Measurements from ENCODE around the gene SPNS2.

Gene SPNS2, protein sequence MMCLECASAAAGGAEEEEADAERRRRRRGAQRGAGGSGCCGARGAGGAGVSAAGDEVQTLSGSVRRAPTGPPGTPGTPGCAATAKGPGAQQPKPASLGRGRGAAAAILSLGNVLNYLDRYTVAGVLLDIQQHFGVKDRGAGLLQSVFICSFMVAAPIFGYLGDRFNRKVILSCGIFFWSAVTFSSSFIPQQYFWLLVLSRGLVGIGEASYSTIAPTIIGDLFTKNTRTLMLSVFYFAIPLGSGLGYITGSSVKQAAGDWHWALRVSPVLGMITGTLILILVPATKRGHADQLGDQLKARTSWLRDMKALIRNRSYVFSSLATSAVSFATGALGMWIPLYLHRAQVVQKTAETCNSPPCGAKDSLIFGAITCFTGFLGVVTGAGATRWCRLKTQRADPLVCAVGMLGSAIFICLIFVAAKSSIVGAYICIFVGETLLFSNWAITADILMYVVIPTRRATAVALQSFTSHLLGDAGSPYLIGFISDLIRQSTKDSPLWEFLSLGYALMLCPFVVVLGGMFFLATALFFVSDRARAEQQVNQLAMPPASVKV

DNA sequence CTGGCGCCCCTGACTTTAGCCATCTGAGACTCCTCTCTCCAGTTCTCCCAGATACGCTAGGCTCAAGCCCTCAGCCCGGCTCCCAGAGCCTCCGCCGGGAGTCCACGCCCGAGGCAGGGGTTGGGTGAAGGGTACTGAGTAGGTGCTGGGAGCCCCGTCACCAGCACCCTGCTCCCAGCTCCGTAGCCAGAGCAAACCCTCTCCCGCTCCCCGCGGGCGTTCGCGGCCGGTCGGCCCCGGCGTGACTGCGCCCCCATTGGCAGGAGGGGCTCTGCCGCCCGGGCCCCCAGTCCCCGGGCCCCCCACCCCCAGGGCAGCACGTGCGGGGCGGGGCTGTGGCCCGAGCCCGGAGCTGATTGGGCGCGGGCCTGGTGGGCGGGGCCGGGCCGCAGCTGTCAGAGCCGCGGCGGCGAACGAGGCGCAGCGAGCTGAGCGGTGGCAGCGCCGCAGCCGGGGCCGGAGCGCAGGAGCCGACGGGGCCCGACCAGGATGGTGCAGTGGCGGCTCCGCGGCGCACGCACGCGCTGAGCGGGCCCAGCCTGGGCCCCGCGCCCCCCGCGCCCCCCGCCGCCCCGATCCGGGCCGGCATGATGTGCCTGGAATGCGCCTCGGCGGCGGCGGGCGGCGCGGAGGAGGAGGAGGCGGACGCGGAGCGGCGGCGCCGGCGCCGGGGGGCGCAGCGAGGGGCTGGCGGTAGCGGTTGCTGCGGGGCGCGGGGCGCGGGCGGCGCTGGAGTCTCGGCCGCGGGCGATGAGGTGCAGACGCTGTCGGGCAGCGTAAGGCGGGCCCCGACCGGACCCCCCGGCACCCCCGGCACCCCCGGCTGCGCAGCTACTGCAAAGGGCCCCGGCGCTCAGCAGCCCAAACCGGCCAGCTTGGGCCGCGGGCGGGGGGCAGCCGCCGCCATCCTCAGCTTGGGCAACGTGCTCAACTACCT lies at the start of gene SPNS2:
Gene SPNS2, plus strand, starts transcription at position 421 of the 937 bp plus-strand sequence. Its CDS starts 167 bp downstream, at position 588.
- no peak for FAIRE-seq
- peak; percentile 16 for DNase-seq (ENCODE audit: low spot score)

DNA sequence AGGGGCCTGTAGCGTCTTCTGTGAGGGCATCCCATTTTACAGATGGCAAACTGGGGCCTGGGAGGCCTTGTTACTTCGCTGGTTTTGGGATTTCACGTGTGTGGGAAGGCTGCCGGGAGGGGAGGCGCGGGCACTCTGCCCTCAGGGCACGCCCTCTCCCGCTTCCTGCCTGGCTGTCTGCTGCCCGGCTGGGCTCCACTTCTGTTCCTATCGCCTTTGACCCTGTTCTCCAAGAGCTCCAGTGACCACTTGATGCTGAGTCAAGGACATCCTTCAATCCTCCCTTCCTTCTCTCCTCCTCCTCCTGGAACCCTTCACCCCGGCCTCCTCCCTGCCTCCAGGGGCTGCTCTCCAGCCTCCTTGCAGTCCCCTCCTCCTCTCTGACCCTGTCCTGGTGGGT lies 48.9 kb upstream of the SPNS2 start:
- DNase-seq (ENCODE audit: low spot score) (no peak), FAIRE-seq (no peak)

DNA sequence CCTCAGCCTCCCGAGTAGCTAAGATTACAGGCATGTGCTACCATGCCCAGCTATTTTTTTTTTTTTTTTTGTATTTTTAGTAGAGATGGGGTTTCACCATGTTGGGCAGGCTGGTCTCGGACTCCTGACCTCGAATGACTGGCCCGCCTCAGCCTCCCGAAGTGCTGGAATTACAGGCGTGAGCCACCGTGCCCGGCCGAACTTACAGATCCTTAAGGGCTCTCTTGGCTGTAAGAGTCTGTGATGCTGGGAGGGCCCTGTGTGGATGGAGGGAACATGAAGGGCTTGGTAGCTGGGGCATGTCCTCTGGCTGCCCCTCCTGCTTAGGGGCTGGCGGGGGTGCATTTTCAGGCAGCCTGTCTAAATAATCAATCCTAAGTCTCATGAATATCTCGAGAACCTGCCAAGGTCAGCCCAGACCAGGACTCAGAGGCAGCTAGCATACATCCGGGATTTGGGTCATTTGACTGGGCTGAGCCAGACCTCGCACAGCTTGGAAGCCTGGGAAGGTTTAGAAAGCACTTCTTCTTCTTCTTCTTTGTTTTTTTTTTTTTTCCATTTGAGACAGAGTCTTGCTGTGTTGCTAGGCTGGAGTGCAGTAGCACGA lies 47.9 kb upstream of the SPNS2 start:
- FAIRE-seq (no peak), DNase-seq (ENCODE audit: low spot score) (no peak)

DNA sequence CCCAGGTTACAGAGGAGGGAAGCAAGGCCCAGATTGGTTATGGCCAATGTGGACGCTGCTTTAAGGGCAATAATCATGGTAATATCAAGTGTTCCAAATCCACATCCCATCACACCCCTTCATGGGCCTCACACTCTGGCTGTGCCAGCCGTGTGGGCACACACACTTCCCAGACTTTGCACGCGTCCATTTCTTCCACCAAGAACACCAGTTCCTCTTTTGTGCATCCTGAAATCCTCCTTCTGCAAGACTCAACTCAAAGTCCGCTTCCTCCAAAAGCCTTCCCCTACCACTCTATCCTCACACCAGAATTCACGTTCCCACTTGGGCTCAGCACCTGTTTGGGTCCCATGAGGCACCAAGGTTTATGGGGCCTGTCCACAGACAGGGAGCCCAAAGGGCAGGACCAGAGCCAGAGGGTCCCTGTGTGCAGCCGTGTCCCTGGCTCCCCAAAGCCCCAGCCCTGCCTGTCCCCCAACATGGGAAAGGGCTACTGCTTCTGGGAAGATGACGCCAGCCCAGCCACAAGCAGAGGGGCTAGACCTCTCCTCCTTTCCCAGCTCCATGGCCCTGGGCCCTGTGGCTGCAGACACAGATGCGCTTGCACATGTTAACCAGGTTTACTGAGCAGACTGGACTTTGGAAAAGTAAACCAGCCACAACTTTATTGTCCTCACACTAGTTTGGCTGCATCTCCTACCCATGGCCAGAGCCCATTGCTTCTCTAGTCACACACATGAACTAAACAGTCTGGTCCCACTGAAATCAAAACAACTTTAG lies 44.7 kb upstream of the SPNS2 start:
- FAIRE-seq (no peak), DNase-seq (ENCODE audit: low spot score) (no peak)

DNA sequence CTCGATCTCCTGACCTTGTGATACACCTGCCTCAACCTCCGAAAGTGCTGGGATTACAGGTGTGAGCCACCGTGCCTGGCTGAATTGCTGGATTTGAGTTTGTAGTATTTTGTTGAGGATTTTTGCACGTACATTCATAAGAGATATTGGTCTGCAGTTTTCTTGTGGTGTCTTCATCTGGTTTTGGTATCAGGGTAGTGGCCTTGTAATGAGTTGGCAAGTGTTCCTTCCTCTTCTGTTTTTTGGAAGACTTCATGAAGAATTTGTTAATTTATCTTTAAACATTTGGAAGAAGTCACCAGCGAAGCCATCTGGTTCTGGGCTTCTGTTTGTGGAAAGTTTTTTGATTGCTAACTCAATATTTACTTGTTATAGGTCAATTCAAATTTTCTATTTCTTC lies 38.0 kb upstream of the SPNS2 start:
- no peak for FAIRE-seq
- DNase-seq (ENCODE audit: low spot score): no peak

DNA sequence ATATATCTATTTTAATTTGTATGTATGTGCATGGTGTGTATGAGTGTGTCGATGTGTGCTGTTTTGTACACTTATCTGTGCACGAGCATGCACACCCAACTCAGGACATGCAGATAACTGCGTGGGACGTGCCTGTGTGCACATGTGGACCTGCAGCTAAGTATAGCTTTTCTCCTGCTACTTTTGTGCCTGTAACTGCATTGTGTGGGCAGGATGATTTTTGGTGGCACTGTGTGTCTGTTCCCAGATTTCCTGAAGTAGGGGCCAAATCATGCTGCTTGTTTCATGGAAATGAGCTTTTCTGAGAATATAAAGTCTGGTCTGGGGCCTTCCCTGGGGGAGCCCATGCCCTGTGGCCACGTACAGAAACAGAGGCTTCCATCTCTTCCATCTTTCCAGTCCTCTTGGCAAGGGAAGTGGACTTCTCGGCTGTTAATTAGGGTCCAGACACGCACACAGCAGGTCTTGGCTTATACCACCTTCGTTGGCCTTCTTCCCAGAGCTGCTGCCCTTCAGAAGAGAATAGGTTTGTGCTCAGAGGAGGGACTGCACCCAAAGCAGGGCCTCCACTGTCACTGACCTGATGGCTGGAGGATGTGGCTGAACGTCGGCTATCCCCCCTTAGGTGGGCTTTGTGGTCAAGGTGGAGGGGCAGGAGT lies 34.7 kb upstream of the SPNS2 start:
- FAIRE-seq: no peak
- no peak for DNase-seq (ENCODE audit: low spot score)

DNA sequence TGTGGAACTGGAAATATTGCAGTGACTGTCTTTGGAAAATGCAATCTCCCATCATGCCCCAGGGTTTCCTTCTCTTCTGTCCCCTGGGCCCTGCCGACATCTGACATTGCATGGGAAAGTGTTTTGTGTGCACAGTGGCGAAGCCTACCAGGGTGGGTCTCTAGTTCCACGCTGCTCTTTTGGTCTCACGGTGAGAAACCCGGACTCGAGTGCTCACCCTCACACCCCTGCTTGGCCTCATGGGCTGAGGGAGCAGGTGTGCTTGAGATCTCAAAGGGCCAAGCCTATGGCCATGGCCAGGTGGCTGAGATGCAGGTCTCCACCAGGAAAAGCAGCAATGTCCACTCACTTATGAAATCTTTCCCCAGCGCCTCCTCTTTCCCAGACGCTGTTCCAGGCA lies 32.9 kb upstream of the SPNS2 start:
- no peak for FAIRE-seq
- no peak for DNase-seq (ENCODE audit: low spot score)

DNA sequence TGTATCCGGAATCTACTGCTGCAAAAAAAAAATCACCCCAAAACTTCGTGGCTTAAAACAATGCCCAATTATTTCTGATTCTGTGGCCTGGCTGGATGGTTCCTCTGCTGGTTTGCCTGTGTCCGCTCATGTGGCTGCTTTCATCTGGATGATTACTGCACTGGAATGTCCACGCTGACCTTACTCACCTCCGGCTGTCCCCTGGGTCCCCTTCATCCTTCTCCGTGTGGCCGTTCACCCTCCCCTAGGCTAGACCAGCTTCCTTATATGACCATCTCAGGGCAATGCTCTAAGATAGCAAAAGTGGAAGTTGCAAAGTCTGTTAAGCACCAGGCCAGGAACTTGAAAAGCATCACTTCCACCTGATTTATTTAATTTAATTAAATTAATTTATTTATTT lies 31.4 kb upstream of the SPNS2 start:
- DNase-seq (ENCODE audit: low spot score): no peak

DNA sequence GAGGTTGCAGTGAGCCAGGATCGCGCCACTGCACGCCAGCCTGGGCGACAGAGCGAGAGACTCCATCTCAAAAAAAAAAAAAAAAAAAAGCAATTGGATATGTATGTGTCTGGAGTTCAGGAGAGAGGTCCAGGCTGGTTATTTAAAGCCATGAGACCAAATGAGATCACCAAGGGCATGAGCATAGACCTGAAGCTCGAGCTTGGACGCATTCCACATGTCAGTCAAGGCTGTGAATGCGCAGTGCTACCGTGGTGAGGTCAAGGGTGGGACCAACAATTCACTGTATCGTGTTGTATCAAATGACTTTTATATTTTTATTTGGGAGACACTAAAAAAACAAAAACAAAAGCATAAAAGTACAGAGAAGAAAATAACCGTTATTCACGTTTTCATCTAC lies 29.1 kb upstream of the SPNS2 start:
- no peak for DNase-seq (ENCODE audit: low spot score)
- no peak for FAIRE-seq

More for the DNA sequence above, 31.4 kb upstream of the SPNS2 start:
- FAIRE-seq: no peak

DNA sequence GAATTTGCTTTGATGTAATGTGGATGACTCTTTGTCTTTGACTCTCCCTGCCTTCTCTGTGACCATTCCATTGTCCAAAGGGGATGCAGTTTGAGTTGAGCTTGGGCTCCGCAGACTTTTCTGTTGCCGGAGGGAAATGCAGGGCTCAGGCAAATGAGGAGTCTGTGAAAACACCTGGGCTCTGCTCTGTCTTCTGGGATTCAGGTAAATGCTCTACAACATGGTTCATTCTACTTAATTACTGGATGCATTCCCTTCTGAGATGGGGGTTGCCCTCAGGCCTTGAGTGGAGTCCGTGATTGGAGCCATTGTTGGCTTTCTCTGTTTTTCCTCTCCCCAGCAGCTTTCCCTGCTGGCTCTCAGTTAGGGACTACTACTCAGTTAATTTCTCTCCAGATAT lies 26.4 kb upstream of the SPNS2 start:
- FAIRE-seq: no peak
- no peak for DNase-seq (ENCODE audit: low spot score)

DNA sequence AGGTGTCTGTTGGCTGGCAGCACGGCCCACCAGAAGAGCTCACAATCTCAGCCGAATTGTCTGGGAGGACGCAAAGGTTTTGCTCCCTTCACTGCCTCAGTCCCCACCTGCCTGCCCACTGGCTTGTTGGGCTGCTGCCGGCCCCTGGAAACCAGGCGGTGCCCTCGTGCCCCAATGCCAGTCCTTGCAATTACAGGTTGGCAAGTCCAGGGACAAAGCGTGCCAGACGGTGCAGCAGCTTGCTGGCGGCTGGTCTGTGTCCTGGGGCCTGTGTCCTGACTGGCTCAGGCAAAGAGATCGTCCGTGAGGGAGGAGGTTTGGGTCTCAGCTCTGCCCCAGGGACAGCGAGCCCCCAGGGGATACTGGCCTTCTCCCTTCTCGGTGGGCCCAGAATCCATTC lies 24.6 kb upstream of the SPNS2 start:
- DNase-seq (ENCODE audit: low spot score) (no peak), FAIRE-seq (no peak)

DNA sequence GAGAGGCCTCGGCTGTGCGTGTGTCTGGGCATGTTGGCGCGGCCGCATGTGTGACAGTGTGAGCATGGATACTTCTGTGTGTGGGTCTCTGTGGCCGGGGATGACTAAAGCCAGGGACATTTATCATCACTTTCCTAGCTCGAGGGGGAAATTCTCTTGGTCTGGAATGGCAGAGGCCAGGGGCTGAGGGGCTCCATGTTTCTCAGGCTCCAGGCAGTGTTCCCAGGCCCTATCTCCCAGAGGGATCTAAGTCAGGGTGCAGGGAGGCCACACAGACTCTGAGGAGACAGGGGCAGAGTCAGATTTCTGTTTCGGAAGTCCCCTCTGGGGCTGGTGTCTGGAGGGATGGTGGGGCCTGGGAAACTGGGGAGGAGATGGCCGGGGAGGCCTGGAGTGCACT lies 23.7 kb upstream of the SPNS2 start:
- FAIRE-seq: no peak
- no peak for DNase-seq (ENCODE audit: low spot score)

DNA sequence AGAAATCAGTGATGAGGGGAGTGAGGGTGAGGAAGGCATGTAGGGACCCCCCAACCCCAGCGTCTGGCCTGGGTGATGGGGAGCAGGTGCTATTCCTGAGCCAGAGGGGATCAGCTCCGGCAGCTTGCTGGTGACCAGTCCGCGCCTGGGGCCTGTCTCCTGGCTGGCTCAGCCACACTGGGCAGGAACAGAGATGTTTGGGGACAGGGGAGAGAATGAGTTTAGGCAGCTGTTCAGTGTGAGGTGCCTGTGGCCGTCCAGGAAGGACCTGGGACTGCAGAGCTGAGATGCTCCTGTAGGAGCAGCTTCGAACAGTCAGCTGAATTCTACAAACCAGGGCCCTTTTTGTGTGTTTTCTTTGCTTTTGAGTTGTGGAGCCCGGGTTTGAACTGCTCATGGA lies 23.2 kb upstream of the SPNS2 start:
- FAIRE-seq (no peak), DNase-seq (ENCODE audit: low spot score) (no peak)

DNA sequence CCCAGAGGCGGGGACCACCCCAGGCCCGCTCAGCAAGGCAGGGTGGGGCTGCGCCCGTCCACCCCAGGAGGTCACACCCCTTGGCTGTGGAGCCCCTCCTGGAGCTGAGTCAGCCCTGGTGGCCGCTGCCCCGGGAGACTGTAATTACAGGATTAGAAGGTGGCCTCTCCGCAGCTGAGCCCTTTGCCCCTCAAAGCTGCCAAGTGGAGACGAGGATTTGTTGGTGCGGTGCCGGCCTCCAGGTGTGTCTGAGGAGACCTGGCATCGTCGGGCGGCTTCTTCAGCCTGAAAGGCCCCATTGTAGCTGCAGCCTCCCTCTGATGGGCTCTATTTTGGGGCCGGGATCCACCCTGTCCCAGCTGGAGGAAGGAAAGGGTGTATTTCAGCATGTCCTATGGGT lies 22.7 kb upstream of the SPNS2 start:
- FAIRE-seq (no peak), DNase-seq (ENCODE audit: low spot score) (no peak)

DNA sequence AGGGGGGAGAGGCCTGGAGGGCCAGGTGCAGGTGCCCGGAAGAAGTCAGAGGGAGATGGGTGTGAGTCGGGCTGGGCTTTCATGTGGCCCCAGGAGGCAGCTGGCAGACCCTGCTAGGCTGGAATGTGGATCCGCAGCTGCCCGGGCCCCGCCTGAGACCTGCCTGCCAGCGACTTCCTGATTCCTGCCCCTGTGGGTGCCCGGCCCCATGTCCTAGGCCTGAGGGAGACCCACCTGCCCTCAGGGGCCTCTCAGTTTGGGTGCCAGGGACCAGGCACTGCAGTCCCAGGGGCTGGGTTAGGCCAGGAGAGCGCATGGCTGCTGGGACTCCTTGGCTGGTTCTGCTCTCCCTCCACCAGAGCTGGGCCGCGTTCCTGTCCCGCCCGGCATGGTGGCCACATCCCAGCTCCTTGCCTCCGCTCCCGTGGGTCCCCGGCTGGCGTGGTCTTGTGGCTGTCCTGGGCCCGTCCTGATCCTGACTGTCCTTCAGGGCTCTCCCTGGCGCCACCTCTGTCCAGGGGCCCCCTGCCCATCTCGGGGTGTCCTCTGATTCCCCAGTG lies 22.1 kb upstream of the SPNS2 start:
- DNase-seq (ENCODE audit: low spot score) (no peak), FAIRE-seq (no peak)

DNA sequence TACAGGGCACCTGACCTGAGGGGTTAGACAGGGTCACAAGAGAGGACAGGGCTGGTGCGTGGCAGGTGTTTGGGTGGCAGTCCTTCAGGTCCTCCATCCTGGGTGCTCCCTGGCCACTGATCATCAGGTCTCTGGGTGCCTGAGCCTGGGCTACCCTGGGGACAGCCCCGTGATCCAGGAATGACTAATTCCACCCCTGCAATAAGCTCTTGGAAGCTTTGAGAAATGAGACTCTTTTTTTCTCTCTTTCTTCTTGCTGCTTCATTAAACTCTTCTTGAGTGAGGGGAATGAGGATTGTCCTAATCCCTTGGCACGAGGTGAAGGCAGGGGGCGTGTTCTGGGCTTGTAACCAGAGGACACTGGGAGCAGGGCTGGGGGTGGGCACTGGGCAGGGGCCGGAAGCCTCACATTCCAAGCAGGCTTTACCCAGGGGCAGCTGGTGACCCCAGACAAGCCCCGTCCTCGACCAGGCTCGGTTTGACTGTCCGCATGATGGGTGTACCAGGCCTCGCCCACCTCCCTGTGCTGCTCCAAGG lies 21.4 kb upstream of the SPNS2 start:
- DNase-seq (ENCODE audit: low spot score): no peak

DNA sequence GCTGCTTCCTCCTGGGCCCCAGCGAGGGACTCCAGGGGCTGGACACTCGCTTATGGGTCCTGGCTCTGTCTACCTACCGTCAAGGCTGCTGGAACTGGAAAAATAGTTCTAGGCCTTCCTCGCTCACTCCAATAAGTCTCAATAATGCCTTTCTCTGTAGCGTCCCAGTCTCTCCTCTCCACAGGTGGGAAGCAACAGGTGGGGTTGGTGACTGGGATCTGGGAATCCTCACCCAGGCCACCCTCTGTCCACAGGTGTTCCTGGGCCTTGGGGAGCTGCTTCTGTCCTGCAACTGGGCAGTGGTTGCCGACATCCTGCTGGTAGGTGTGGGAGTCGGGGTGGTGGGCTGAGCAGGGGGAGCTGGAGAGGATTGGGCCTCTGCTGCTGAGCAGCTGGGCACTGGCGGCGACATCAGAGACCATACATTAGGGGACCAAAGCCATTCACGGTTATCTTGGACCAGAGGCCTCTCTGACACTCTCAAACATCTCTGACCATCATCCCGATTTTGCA lies 20.3 kb upstream of the SPNS2 start:
- DNase-seq (ENCODE audit: low spot score) (no peak), FAIRE-seq (no peak)

More for the DNA sequence above, 21.4 kb upstream of the SPNS2 start:
- no peak for FAIRE-seq

DNA sequence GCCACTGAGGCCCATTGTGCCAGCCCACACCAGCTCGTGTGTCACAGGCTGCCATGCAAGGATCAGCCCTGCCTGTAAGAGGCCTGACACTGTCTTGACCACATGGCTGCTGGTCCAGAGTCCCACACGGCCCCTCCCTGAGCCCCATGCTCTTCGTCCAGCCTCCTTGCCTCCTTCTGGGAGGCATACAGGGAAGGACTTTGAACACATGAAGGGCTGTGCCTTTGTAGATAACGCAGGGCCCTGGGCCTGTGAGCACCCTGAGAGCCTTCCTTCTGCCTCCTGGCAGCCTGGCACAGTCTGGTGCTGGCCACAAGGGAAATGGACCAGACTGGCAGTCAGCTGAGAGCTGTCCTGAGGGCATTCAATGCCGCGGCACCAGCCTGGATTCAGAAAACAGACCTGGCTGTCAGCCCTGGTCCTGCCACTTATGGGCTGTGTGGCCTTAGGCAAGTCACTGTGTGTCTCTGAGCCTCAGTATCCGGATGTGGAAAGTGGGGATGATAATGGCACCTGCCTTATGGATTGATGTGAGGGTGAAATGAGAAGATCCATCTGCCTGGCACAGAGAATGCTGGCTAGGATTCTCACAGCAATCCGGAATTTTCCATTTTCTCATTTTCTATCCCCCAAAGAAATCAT lies 19.2 kb upstream of the SPNS2 start:
- DNase-seq (ENCODE audit: low spot score) (no peak), FAIRE-seq (no peak)
